GM21360 (cell line): ENCODE results near the gene MRFAP1L1.
"Not testable (repeated sequence)": the region's sequence is repeated elsewhere in the genome, so short reads cannot be mapped to it uniquely, and the experiment has no call there.

Experiments
- ATAC-seq: cut with Tn5 transposase; IDR thresholded peaks from one replicate; pipeline ENCODE4 v1.9.1; 2021; ENCODE audit warnings: mild to moderate bottlenecking, moderate library complexity; ENCODE audit not compliant: unreplicated experiment

Gene MRFAP1L1

GRCh38 chr4:6734165-6734786, 24.6 kb upstream of the MRFAP1L1 start:
- no peak for ATAC-seq

- ATAC-seq: no peak
Measured at GRCh38 chr4:6733358-6734164, 23.9 kb upstream of the MRFAP1L1 start.

- ATAC-seq: no peak
Measured at GRCh38 chr4:6732441-6733357, 23.0 kb upstream of the MRFAP1L1 start.

GRCh38 chr4:6731780-6732179, 22.1 kb upstream of the MRFAP1L1 start:
- ATAC-seq: no peak

GRCh38 chr4:6731318-6731675, 21.6 kb upstream of the MRFAP1L1 start:
- no peak for ATAC-seq

- no peak for ATAC-seq
Measured at GRCh38 chr4:6730603-6731317, 21.1 kb upstream of the MRFAP1L1 start.

- ATAC-seq: no peak
Measured at GRCh38 chr4:6728320-6729029, 18.8 kb upstream of the MRFAP1L1 start.

GRCh38 chr4:6727943-6728250, 18.2 kb upstream of the MRFAP1L1 start:
- no peak for ATAC-seq

- no peak for ATAC-seq
Measured at GRCh38 chr4:6727081-6727942, 17.6 kb upstream of the MRFAP1L1 start.

- ATAC-seq: not testable (repeated sequence)
Measured at GRCh38 chr4:6725427-6725961, 15.8 kb upstream of the MRFAP1L1 start.

GRCh38 chr4:6724421-6725111, 14.9 kb upstream of the MRFAP1L1 start:
- ATAC-seq: no peak

GRCh38 chr4:6723851-6724250, 14.2 kb upstream of the MRFAP1L1 start:
- ATAC-seq: no peak

- ATAC-seq: no peak
Measured at GRCh38 chr4:6722891-6723290, 13.2 kb upstream of the MRFAP1L1 start.

GRCh38 chr4:6721121-6721520, 11.5 kb upstream of the MRFAP1L1 start:
- ATAC-seq: no peak

GRCh38 chr4:6720202-6720699, 10.6 kb upstream of the MRFAP1L1 start:
- no peak for ATAC-seq

- no peak for ATAC-seq
Measured at GRCh38 chr4:6719611-6720179, 10.0 kb upstream of the MRFAP1L1 start.

GRCh38 chr4:6718932-6719610, 9.4 kb upstream of the MRFAP1L1 start:
- no peak for ATAC-seq
